Measurements from ENCODE around the gene RPL15.

The RPL15 gene

GRCh38 chr3:23889386-23889785 is 27.5 kb upstream of the RPL15 start:
- DNase-seq (ENCODE audit: low read depth) = no peak
- no peak overlapping the region for H3K4me3 ChIP-seq (replicated peaks; ENCODE audit: low read depth, low read length)
- TF ChIP-seq CTCF (IDR thresholded peaks at IDR 0.05; ENCODE audit: low read length, missing control alignments) = no peak

GRCh38 chr3:23889950-23890349 is 27.0 kb upstream of the RPL15 start:
- H3K4me3 ChIP-seq (replicated peaks; ENCODE audit: low read depth, low read length) = no peak overlapping the region
- no peak for DNase-seq (ENCODE audit: low read depth)
- TF ChIP-seq CTCF (IDR thresholded peaks at IDR 0.05; ENCODE audit: low read length, missing control alignments) = no peak

- no peak for TF ChIP-seq CTCF (IDR thresholded peaks at IDR 0.05; ENCODE audit: low read length, missing control alignments)
- peak; percentile 14 for DNase-seq (ENCODE audit: low read depth)
- no peak overlapping the region for H3K4me3 ChIP-seq (replicated peaks; ENCODE audit: low read depth, low read length)
Measured at GRCh38 chr3:23894254-23895061, 22.5 kb upstream of the RPL15 start.

- no peak overlapping the region for H3K4me3 ChIP-seq (replicated peaks; ENCODE audit: low read depth, low read length)
- DNase-seq (ENCODE audit: low read depth) = no peak
- no peak for TF ChIP-seq CTCF (IDR thresholded peaks at IDR 0.05; ENCODE audit: low read length, missing control alignments)
Measured at GRCh38 chr3:23895181-23895580, 21.8 kb upstream of the RPL15 start.

- H3K4me3 ChIP-seq (replicated peaks; ENCODE audit: low read depth, low read length) = no peak overlapping the region
- DNase-seq (ENCODE audit: low read depth) = peak; percentile 58
- TF ChIP-seq CTCF (IDR thresholded peaks at IDR 0.05; ENCODE audit: low read length, missing control alignments) = peak; percentile 10
Measured at GRCh38 chr3:23900744-23901143, 16.2 kb upstream of the RPL15 start.

- TF ChIP-seq CTCF (IDR thresholded peaks at IDR 0.05; ENCODE audit: low read length, missing control alignments) = no peak
- H3K4me3 ChIP-seq (replicated peaks; ENCODE audit: low read depth, low read length) = no peak overlapping the region
- no peak for DNase-seq (ENCODE audit: low read depth)
Measured at GRCh38 chr3:23904545-23904944, 12.4 kb upstream of the RPL15 start.

- no peak for TF ChIP-seq CTCF (IDR thresholded peaks at IDR 0.05; ENCODE audit: low read length, missing control alignments)
- DNase-seq (ENCODE audit: low read depth) = no peak
Measured at GRCh38 chr3:23909341-23909740, 7.6 kb upstream of the RPL15 start.

More at GRCh38 chr3:23909341-23909740, 7.6 kb upstream of the RPL15 start:
- no peak overlapping the region for H3K4me3 ChIP-seq (replicated peaks; ENCODE audit: low read depth, low read length)
